GM12865 (cell line): Measurements from ENCODE around the gene P3H4.

Experiments used
- DNase-seq: peaks from one replicate; pipeline ENCODE4 v3.0.0; 2010; ENCODE audit warnings: low read depth
- H3K4me3 ChIP-seq: 2 replicates; pipeline ENCODE4 v1.5.1; 2011; ENCODE audit warnings: mild to moderate bottlenecking, low read depth, low read length, control low read depth
- TF ChIP-seq, protein P1 (sequence below): IDR thresholded peaks from 2 replicates; pipeline ENCODE4 v1.5.1; 2011; ENCODE audit warnings: low read length, control low read depth, low read depth, inconsistent platforms; ENCODE audit not compliant: insufficient read depth; ENCODE audit errors: missing control alignments

P3H4 gene

DNA sequence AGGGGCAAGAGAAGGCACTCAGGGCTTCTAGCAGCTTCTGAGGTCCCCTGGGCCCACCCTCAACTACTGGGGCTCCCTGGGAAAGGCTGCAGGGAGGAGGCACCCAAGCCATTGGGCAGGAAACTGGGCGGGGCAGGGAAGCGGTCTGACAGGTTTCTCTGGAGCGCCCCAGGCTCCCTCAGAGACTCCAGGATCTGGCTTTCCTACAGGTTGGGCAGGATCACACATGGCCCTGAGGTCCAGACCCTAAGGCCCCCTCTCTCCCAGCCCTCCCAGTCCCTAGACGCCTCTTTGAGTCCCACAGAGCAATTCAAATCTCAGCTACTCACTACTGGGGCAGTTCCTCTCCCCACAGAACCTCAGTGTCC, 39.5 kb downstream of the P3H4 start:
- peak overlapping the region; percentile 77 for H3K4me3 ChIP-seq
- DNase-seq = no peak
- TF ChIP-seq, protein P1, sequence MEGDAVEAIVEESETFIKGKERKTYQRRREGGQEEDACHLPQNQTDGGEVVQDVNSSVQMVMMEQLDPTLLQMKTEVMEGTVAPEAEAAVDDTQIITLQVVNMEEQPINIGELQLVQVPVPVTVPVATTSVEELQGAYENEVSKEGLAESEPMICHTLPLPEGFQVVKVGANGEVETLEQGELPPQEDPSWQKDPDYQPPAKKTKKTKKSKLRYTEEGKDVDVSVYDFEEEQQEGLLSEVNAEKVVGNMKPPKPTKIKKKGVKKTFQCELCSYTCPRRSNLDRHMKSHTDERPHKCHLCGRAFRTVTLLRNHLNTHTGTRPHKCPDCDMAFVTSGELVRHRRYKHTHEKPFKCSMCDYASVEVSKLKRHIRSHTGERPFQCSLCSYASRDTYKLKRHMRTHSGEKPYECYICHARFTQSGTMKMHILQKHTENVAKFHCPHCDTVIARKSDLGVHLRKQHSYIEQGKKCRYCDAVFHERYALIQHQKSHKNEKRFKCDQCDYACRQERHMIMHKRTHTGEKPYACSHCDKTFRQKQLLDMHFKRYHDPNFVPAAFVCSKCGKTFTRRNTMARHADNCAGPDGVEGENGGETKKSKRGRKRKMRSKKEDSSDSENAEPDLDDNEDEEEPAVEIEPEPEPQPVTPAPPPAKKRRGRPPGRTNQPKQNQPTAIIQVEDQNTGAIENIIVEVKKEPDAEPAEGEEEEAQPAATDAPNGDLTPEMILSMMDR = no peak

DNA sequence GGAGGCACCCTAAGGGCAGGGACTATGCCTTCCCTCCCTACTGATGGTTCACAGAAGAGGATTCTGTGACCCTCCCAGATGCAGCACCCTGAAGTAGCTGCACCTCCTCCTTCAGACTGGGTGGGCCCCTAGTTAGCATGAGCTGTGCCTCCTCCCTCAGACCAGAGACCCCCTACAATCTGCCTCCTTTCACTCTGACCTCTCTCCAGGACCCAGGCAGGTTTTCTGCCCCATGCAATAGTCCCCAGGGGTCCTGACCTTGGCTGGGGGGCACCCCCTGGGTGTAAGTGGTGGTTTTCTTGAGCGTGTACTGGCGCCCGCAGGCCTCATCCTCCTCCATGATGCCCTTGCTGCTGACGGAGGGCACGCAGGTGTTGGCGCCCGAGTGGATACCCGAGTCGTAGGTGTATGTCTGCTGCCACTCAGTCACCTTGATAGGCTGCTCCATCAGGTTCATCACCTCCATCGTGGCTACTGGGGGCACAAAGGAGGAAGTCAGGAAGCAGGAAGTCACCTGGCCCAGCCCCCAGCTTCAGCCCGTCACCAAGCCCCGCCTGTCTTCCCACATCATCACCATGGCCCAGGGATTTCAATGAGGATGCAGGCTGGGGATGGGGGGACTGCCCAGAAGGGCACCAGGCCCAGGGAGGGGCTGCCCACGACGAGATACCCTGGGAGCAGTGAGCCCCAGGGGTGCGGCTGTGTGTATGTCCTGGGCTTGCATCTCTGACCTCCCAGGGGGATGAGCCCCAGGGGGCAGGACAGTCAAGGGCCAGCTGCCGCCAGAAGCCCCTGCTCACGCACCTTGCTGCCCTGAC, 40.2 kb downstream of the P3H4 start:
- DNase-seq = peak; percentile 71

DNA sequence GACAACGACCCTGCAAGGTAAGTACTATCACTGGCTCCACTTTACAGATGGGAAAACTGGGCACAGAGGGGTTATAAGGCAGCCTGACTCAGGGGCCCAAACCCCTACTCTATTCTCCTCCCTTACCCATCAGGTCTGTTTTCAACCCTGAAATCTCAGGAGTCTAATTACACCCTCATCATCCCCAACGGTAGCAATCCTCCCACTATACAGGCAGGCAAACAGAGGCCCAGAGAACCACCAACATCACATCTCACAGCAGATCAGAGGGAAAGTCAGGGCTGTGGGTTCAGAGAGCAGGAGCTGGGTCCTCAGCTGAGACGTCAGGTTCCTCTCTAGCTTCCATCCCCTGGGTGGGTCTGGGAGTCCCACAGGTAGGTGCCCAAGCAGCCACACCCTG, 41.8 kb downstream of the P3H4 start:
- TF ChIP-seq, protein P1 = no peak
- no peak for DNase-seq
- peak overlapping the region; percentile 77 for H3K4me3 ChIP-seq

More for the DNA sequence above, 40.2 kb downstream of the P3H4 start:
- TF ChIP-seq, protein P1 = no peak
- H3K4me3 ChIP-seq = peak overlapping the region; percentile 77

DNA sequence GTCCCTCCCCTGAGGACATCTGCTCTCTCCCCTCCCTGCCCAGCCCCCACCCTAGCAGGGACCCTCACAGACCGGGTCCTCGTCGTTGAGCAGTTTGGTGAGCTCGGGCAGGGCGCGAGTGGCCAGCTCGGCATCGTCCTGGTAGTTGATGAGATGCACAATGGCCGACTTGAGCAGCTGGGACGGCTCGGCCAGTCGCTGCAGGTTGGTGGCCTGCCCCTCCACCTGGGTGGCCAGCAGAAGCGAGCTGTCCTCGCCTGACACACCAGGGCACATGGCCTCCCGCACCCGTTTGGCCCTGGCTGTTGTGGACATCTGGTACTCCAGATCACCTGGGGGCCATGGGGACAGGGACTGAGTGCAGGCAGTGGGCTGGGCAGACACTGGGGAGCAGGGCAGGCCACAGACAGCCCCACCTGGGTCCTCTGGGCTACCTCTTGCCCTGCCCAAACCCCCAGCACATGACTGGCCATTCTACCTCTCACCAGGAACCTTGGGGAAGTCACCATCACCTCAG, 42.3 kb downstream of the P3H4 start:
- H3K4me3 ChIP-seq = no peak overlapping the region
- DNase-seq = no peak
- TF ChIP-seq, protein P1 = no peak

DNA sequence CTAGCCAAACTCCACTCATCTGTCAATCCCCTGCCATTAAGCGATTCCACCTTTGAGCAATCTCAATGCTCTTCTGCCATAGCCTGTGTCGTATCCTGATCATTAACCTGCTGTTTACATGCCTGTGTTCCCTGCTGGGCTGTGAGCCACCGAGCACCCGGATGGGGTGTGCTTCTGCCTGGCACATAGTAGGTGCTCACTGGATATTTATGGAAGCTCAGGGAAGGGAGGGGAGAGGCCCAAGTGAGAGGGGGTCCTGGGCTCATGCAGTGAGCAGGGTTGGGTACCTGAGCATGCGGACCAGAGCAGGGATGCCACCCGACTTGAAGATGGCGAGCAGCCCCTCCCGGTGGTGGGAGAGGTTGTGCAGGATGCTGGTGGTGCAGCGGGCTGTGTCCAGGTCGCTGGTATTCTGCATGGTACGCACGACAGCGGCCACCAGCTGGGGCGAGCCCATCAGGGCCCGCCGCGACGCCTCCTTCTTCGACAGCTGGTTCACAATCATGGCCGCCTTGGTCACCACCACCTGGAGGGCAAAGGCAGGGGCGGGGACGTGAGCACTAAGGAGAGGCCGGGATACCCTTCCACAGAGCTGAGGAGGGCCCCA, 43.0 kb downstream of the P3H4 start:
- DNase-seq = no peak
- TF ChIP-seq, protein P1 = no peak
- no peak overlapping the region for H3K4me3 ChIP-seq

DNA sequence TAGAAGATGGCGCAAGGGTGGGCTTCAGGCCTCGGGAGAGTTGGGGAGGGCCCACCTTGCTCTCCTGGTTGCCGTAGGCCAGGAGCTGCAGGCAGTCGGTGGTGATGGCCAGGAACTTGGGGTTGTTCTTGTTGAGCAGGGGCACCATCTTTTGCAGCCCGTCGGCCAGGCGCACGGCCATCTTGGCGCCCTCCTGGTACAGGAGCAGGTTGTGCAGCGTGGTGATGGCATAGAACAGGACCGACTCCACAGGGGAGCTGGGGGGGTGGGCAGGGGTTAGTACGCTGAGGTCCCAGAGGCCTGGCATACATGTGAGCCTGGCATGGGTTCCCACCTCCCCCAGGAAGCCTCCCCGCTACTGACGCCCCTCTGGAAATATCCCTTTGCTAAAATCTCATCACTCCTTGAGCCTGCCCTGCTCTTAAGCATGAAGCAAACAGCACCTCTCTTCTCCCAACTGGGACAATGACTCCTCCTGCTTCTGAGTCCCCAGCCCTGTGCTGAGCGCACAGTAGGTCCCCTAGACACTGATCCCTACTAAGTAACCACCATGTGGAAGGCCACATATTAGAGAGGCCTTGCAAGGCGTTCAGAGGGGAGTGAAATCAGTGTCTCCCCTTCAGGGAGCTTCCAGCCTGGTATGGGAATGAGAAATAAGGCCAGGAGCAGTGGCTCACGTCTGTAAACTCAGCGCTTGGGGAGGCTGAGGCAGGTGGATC, 44.3 kb downstream of the P3H4 start:
- H3K4me3 ChIP-seq = no peak overlapping the region
- TF ChIP-seq, protein P1 = no peak
- no peak for DNase-seq
